ENCODE results near the gene RCOR3. TPM values are rescaled to one million over a fixed set of nuclear protein-coding genes. Genes with fewer than 3 reads are reported as not detected.

RCOR3 gene
- total RNA-seq, 2 donors from 2014 or later: 24.0 to 34.9 TPM

- no peak overlapping the region for H3K27ac ChIP-seq
- no peaks in the 10 kb centered on the region for H3K4me1 ChIP-seq
- H3K27me3 ChIP-seq: no peaks in the 10 kb centered on the region
- no peaks in the 10 kb centered on the region for H3K9me3 ChIP-seq
- peaks cover 74% of the 10 kb centered on the region for H3K36me3 ChIP-seq
- no peak overlapping the region for H3K4me3 ChIP-seq
- TF ChIP-seq CTCF (IDR thresholded peaks at IDR 0.05): no peak
- no peak for DNase-seq (ENCODE audit: low spot score)
These were observed 33.2 kb downstream of the RCOR3 start for GRCh38 chr1:211292411-211292810.

- Histone ChIP-seq H3K27me3 (no peaks in the 10 kb centered on the region), H3K4me3 (no peak overlapping the region), H3K4me1 (no peaks in the 10 kb centered on the region), H3K9me3 (no peaks in the 10 kb centered on the region), H3K36me3 (peaks cover 62% of the 10 kb centered on the region), H3K27ac (no peak overlapping the region)
- no peak for DNase-seq (ENCODE audit: low spot score)
- no peak for TF ChIP-seq CTCF (IDR thresholded peaks at IDR 0.05)
These were observed 37.2 kb downstream of the RCOR3 start for GRCh38 chr1:211296396-211296795.

GRCh38 chr1:211305044-211305443 lies 45.9 kb downstream of the RCOR3 start:
- no peaks in the 10 kb centered on the region for H3K9me3 ChIP-seq
- TF ChIP-seq CTCF (IDR thresholded peaks at IDR 0.05): no peak
- H3K27ac ChIP-seq: no peak overlapping the region
- DNase-seq (ENCODE audit: low spot score): no peak
- no peaks in the 10 kb centered on the region for H3K27me3 ChIP-seq
- peaks cover 0 to 4% of the 10 kb centered on the region in 2 donors for H3K4me1 ChIP-seq
- H3K36me3 ChIP-seq: peaks cover 28% of the 10 kb centered on the region
- no peak overlapping the region for H3K4me3 ChIP-seq

GRCh38 chr1:211309617-211310016 lies 50.5 kb downstream of the RCOR3 start:
- TF ChIP-seq CTCF (IDR thresholded peaks at IDR 0.05): no peak
- Histone ChIP-seq H3K27me3 (no peaks in the 10 kb centered on the region), H3K9me3 (no peaks in the 10 kb centered on the region), H3K36me3 (peaks cover 25% of the 10 kb centered on the region), H3K27ac (peak overlapping the region in 1 of 2 donors; percentile 12), H3K4me3 (no peak overlapping the region), H3K4me1 (peaks cover 0 to 5% of the 10 kb centered on the region in 2 donors)
- no peak for DNase-seq (ENCODE audit: low spot score)

GRCh38 chr1:211313392-211313791 lies 54.2 kb downstream of the RCOR3 start:
- no peak for DNase-seq (ENCODE audit: low spot score)

More at GRCh38 chr1:211313392-211313791, 54.2 kb downstream of the RCOR3 start:
- H3K9me3 ChIP-seq: no peaks in the 10 kb centered on the region
- H3K27me3 ChIP-seq: no peaks in the 10 kb centered on the region
- no peak for TF ChIP-seq CTCF (IDR thresholded peaks at IDR 0.05)
- peaks cover 0 to 5% of the 10 kb centered on the region in 2 donors for H3K4me1 ChIP-seq
- no peak overlapping the region for H3K27ac ChIP-seq
- no peak overlapping the region for H3K4me3 ChIP-seq
- H3K36me3 ChIP-seq: peaks cover 44% of the 10 kb centered on the region
